Posterior cingulate gyrus (tissue), 11 donors: ENCODE measurements around the gene MARCOL.
A peak's percentile ranks its signal among the peaks of the same experiment; 100 is the strongest.
"Not testable (repeated sequence)": the region's sequence is repeated elsewhere in the genome, so short reads cannot be mapped to it uniquely, and the experiment has no call there.

Experiments
- DNase-seq, 10 donors: peaks; one replicate each; pipeline versions ENCODE4 v3.0.0 to v3.0.0-alpha.2; 2020 to 2021; ENCODE audit warnings: mixed read lengths in 3 of 10
- intact Hi-C: fragments of 100-400 bp; cut with DNase I; formaldehyde crosslinking; loops from one replicate; pipeline ENCODE4 v1.15.1; 2023

MARCOL gene

GRCh38 chr5:148259288-148259687 lies 21.0 kb downstream of the MARCOL start:
- intact Hi-C loops: no loop called here
- DNase-seq: no peak

GRCh38 chr5:148261221-148261620 lies 22.9 kb downstream of the MARCOL start:
- no peak for DNase-seq
- intact Hi-C loops: no loop called here

- DNase-seq: no peak
- intact Hi-C loops: no loop called here
These were observed 29.6 kb downstream of the MARCOL start for GRCh38 chr5:148267962-148268361.

- no peak for DNase-seq
These were observed 30.2 kb downstream of the MARCOL start, which contains the start of gene SPINK13 for GRCh38 chr5:148268566-148268965. SPINK13 (plus strand) TSS chr5:148268794; CDS start chr5:148270073, 1,279 bp downstream.

GRCh38 chr5:148275129-148275528 lies 36.8 kb downstream of the MARCOL start:
- DNase-seq, intact Hi-C loops: not testable (repeated sequence)

More at GRCh38 chr5:148268566-148268965, 30.2 kb downstream of the MARCOL start, which contains the start of gene SPINK13:
- intact Hi-C loops: no loop called here

- DNase-seq, intact Hi-C loops: not testable (repeated sequence)
These were observed 42.6 kb downstream of the MARCOL start for GRCh38 chr5:148280893-148281292.

- intact Hi-C loops: not testable (repeated sequence)
- DNase-seq: peak in 1 of 10 donors; percentile 37
These were observed 43.0 kb downstream of the MARCOL start for GRCh38 chr5:148281336-148281735.

- intact Hi-C loops: loop anchor here (10.0 kb wide), 1 partner anchor 84 kb away; no protein-coding TSS in a partner anchor
These were observed 52.2 kb downstream of the MARCOL start for GRCh38 chr5:148290271-148291195.

More at GRCh38 chr5:148290271-148291195, 52.2 kb downstream of the MARCOL start:
- no peak for DNase-seq
